ENCODE results near the gene BEGAIN.

Gene BEGAIN

DNA sequence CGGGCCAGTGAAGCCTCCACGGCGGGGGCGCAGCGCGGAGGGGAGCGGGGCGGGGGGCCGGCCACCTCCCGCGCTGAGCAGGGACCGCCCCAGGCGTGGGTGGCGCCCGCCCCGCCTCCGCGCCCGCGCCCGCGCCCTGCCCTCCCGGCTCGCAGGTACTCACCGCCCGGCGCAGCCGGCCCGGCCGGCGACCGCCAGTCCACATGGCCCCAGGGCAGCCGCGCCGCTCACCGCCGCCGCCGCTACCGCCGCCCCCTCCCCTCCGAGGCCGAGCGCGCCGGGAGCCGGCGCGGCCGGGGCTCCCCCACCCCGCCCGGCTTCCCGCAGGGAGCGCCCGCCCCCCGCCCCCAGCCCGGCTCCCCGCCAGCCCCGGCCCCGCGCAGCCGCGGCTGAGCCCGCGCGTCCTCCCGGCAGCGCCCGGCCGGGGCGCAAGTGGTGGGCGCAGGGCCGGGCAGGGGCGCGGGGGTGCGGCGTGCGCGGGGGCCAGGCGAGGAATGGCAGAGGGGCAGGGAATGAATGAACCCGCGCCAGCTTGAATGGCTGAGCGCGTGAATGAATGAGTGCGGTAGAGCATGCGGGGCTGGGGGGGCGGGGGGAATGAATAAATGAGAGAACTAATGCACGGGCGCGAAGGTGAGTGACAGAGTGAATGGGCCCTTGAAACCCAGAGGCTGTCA, at the start of gene BEGAIN:
TSS of gene BEGAIN (minus strand) at position 332 of the 677 bp plus-strand sequence. CDS start at position 205, 127 bp downstream.
- DNase-seq (ENCODE audit: low read depth in 2 of 2): peak in 1 of 2 donors; percentile 45

DNA sequence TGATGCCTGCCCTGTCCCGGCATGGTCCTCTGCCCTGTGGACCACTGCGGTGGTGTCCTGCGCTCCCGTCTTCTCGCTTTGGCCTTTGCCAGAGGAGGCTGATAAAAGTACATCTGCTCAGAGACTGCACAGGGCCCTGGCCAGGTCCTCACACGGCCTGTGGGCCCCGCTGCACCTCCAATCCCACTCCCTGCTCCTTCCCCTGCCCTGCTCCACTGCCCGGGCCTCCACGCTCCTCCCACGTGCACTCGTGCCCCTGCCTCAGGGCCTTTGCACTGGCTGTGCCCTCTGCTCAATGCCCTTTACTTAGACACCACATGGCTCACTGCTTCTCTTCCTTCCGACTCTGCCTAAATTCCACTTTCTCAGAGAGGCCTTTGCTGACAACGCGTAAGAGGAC, 49.3 kb upstream of the BEGAIN start:
- no peak for DNase-seq (ENCODE audit: low read depth in 2 of 2)

DNA sequence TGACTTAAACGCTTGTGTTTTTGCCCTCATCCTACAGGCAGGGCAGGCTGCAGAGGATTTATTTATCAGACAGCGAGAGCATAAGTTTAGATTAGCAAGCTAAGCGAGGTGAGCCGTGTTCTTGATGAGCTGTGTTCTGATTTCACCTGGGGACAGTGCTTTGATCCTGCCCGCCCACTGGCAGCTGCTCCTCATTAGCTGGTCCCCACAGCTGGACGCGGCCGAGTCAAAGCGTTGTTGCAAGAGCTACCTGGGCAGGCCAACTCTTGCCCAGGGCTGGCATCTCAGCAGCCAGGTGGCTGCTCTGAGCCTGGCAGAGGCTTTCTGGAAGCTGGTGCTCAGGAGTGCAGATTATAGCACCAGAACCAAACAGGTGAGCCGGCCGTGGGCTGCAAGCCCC, 46.8 kb upstream of the BEGAIN start:
- no peak for DNase-seq (ENCODE audit: low read depth in 2 of 2)

DNA sequence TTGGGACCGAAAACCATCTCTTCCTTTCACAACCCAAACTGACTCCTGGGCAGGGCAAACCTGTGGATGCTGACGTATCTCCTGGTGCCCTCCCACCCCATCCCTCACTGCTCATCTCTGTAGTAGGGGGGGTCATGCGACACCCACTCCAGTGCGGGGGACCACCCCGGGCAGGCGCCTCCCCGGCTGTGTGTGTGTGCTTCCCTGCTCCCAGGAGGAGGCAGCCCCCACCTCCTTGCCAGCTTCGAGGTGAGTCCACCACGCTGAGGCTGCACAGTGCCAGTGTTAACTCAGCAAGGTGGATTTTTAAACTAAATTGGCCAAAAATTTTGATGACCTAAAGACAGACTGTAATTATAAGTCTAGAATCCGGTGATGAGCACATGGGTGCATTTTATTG, 46.2 kb upstream of the BEGAIN start:
- no peak for DNase-seq (ENCODE audit: low read depth in 2 of 2)

- DNase-seq (ENCODE audit: low read depth in 2 of 2): no peak
Measured at GRCh38 chr14:100629696-100630095, 42.5 kb upstream of the BEGAIN start.

DNA sequence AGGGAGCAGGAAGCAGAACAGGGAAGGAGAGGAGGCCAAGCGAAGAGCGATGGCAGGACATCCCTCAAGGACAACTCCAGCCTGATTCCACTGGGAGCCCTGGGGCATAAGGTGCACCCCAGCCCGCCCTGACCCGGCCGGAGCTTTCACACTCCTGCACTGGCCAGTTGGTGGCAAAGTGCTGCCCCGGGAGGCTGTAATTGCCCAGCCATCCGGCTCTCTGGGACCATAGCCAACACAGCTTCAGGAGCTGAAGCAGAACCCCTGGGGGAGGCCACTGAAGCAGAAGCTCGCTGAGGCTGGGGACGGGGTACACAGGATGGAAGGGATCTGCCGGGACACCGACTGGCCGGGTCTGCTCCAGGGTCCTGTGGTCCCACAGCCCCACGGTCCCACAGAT, 41.9 kb upstream of the BEGAIN start:
- DNase-seq (ENCODE audit: low read depth in 2 of 2): no peak

DNA sequence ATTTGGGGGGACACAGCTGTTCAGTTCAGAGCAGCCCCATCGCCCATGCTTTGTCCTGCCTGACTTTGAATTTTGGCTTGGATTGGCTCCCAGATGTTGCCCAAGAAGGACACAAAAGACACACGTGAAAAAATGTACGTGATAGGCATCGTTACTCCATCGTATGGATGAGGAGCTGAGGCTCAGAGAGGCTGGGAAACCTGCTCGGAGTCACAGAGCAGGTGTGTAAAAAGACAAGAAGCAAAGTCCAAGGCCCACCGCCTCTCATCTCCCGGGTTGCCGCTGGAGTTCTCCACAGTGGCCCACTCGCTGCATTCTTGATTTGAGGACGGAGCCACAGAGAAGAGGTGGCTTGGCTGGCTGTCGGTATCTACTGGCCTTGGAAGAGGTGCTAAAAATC, 41.0 kb upstream of the BEGAIN start:
- no peak for DNase-seq (ENCODE audit: low read depth in 2 of 2)

- DNase-seq (ENCODE audit: low read depth in 2 of 2): no peak
Measured at GRCh38 chr14:100626614-100627013, 39.4 kb upstream of the BEGAIN start.

- DNase-seq (ENCODE audit: low read depth in 2 of 2): no peak
Measured at GRCh38 chr14:100623961-100624360, 36.7 kb upstream of the BEGAIN start.

DNA sequence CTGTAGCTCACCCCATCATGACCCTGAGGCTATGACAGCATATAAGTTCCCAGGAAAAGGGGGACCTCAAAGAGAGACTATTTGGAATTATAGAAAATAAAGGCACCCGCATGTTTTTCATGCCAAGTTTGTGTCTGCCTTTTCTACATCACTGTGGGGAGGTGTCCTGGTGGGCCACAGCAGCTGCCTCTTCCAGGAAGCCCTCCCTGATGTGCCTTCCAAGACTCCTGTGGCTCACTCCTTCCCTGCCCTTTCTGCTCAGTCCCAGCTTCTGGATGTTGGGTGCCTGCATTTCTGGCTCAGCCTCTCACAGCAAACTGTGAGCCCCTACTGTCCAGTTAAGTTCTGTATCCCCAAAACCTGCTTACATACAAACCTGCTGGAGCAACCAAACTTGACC, 36.3 kb upstream of the BEGAIN start:
- DNase-seq (ENCODE audit: low read depth in 2 of 2): no peak

- DNase-seq (ENCODE audit: low read depth in 2 of 2): no peak
Measured at GRCh38 chr14:100622708-100623485, 35.7 kb upstream of the BEGAIN start.

DNA sequence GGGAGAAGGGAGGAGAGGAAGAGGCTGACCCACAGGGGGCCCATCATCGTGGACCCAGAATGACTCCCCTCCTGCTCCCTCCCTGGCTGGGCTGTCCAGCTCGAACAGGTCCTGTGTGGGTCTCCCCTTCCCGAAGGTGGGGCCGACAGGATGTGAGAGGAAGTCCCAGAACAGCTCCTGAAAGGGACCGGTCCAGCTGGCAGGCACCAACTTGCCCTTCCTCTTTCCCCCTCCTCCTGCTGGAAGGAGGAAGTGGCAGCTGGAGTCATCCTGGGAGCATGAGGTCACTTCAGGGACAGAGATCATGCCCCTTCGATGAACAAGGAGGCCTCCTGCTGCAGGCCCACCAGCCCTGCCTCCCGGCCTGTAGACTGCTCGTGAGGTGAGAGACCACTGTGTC, 35.0 kb upstream of the BEGAIN start:
- no peak for DNase-seq (ENCODE audit: low read depth in 2 of 2)

DNA sequence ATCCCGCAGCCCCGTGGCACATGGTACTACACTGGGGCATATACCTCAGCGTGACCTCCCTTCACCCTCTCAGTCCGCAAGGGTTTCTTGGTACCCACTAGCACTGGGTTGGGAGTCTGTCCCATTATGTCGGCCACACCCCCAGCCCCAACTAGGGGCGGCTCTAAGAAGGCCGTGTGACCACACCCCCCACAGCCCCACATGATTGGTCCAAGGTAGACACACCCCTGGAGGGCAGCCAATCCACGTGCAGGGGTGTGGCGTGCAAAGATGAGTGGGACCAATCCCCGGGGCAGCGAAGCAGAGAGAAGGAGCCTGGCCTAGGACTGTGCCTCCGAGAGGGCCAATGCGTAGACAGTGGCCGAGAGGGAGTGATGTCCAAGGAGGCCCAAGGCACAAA, 34.6 kb upstream of the BEGAIN start:
- no peak for DNase-seq (ENCODE audit: low read depth in 2 of 2)

DNA sequence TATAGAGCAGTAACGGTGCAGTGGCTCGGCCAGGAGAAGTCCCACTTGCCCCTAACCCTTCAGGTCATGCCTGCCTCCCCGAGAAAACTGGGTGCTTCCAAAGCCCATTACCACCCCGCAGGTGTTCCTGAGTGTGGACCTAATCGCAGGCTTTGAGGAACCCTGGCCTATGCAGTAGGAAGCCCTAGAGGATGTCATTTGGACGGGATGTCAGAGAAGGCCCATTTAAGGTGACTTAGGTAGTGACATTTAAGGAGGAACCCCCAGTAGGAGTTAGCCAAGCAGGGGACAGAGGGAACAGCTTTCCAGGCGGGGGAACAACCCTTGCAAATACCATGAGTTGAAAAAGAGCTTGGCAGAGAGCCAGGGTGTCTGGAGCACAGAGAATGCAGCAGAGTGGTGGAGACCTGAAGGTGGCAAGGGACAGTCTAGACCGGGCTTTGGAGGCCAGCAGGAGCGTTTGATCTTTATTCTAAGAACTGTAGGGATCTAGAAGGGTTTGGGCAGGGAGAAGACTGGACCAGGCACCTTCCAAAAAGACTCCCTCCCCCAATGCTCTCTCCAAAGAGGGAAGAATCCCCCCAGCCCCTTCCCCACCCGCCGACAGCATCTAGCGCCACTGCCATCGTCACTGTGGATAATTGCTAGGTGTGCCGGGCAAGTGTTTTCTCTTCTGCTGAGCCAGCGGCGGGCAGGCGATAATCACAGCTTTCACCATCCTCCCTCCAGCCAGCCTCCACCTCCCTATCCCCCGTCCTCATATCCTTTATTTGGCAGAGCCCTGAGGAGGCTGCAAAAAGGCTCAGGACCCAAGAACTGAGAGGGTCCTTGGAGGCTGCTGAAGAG, 33.3 kb upstream of the BEGAIN start:
- DNase-seq (ENCODE audit: low read depth in 2 of 2): no peak

- DNase-seq (ENCODE audit: low read depth in 2 of 2): no peak
Measured at GRCh38 chr14:100619396-100620254, 32.4 kb upstream of the BEGAIN start.

DNA sequence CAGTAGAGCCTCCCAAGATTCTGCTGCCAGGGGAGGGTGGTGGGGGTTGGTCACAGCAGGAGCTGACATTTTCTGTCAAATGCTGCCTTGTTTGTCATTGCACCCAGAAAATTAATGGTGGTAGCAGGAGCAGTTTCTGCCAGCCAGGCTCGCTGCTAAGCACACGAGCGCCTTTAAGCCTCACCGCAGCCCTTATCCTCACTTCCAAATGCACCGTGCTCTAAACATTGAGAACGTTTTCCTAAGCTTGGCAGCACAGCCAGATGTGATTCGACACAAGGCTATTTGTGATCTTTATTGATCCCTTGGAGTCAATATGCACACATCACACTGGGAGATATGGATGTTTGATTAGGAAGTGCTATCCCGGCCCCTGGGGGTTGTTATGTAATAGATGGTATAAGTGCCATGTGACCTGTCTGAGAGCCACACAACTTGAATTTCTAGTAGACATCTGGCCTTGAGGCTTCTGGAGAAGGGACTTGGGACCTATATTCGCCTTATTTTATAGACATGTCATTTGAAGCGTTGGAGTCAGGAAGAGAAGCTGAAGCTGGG, 31.6 kb upstream of the BEGAIN start:
- DNase-seq (ENCODE audit: low read depth in 2 of 2): no peak

DNA sequence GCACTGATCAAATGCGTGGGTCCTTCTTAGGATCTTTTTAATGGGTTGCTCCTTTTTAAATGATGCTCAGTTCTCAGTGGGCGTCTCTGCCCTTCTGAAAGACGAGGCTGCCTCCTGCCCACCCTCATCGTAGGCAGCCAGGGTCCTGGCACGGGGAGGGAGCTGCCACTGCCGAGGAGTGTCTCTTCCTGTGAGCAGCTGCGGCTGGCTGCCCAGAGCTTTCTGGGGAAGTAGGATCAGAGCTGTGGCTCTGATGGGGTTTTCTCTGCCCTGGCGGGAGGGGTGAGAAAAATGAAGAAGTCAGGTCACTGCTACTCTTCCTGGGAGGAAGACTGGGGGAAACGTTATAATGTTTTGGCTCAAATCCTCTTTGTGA, 31.1 kb upstream of the BEGAIN start:
- no peak for DNase-seq (ENCODE audit: low read depth in 2 of 2)

DNA sequence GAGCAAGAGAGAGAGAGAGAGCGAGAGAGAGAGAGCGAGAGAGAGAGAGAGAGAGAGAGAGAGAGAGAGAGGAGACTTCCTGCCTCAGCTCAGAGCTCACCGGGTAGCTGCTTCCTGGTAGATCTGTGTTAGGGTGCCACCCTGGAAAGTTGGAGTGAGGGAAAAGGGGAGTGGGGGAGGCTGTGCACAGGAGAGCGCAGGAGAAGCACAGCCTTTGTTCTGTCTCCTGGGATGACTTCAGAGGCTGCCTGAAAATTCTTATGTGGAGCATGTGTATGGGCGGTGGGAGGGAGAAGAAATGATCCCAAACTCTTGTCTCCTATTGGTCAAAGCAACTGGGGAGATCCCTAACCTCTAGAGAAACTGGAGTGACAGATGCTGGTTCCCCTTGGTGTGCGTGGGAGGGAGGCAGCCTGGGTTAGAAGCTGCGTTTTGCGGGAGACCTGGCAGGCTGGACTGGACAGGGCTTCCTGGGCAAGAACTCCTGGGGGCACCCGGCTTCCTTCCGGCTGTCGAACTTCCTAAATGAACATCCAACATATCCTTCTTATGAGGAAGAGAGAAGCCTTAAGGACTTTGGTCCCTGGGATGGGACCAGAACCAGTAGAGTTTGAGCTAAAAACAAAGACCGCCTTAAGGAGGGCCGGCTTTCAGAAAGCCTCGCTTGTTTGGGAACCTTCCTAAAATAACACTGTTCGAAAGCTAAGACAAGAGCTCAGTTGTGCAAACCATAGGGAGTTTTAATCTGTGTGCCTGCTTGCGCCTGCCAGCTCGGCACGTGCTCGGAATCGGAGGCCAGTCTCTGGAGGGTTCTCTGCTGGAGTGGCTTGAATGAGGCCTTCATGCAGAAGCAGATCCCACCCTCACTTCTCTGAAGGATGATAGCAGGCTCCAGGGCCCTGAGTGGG, 30.4 kb upstream of the BEGAIN start:
- DNase-seq (ENCODE audit: low read depth in 2 of 2): no peak

GRCh38 chr14:100616854-100617409, 29.7 kb upstream of the BEGAIN start:
- no peak for DNase-seq (ENCODE audit: low read depth in 2 of 2)

All from activated CD4-positive, alpha-beta T cell treated with anti-CD3 and anti-CD28 coated beads for 24 hours (primary cell).